Glomerular visceral epithelial cell (primary cell): ENCODE data around the gene ABCF1.
A peak's percentile ranks its signal among the peaks of the same experiment; 100 is the strongest.
"Not testable (repeated sequence)": the region's sequence is repeated elsewhere in the genome, so short reads cannot be mapped to it uniquely, and the experiment has no call there.

Experiments
- DNase-seq: peaks from one replicate; pipeline ENCODE4 v3.0.0-alpha.2; 2016; ENCODE audit errors: extremely low spot score

ABCF1 gene

DNA sequence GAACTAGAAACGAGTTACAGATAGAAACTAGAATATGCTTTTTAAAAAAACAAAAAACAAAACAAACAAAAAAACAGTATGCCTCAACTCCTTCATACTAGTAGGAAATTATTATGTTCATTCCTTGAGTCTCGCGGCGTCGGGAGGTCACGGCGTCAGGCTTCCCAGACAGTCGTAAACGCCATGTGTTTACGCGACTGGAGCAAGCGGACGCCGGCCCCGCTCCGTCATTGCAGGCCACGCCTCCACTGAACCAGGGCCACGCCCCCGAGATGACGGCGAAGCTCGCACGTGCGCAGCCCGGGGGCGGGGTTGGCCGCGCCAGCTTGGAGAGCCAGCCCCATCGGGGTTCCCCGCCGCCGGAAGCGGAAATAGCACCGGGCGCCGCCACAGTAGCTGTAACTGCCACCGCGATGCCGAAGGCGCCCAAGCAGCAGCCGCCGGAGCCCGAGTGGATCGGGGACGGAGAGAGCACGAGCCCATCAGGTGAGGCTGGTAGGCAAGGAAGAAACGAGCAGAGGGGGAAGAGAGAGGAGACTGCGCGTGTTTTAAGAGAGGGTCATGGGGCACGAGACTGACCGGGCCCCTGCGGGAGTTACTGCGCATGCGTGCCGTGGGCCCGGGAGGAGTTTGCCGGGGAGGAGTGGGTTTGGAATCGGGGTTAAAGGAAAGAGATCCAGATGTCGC, at the start of gene ABCF1:
Gene ABCF1 (plus strand): TSS at position 368 of the 687 bp plus-strand sequence. CDS start 46 bp downstream, at position 414.
- DNase-seq, result peak; percentile 97

DNA sequence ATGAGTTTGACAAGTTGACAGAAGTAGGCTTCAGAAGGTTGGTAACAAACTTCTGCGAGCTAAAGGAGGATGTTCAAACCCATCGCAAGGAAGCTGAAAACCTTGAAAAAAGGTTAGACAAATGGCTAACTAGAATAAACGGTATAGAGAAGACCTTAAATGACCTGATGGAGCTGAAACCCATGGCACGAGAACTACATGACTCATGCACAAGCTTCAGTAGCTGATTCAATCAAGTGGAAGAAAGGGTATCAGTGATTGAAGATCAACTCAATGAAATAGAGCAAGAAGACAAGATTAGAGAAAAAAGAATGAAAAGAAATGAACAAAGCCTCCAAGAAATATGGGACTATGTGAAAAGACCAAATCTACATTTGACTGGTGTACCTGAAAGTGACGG, 49.3 kb upstream of the ABCF1 start:
- peak; percentile 51 for DNase-seq

DNA sequence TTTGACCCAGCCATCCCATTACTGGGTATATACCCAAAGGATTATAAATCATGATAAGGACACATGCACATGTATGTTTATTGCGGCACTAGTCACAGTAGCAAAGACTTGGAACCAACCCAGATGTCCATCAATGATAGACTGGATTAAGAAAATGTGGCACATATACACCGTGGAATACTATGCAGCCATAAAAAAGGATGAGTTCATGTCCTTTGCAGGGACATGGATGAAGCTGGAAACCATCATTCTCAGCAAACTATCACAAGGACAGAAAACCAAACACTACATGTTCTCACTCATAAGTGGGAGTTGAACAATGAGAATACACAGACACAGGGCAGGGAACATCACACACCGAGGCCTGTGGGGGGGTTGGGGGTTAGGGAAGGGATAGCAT, 44.8 kb upstream of the ABCF1 start:
- DNase-seq, result not testable (repeated sequence)

DNA sequence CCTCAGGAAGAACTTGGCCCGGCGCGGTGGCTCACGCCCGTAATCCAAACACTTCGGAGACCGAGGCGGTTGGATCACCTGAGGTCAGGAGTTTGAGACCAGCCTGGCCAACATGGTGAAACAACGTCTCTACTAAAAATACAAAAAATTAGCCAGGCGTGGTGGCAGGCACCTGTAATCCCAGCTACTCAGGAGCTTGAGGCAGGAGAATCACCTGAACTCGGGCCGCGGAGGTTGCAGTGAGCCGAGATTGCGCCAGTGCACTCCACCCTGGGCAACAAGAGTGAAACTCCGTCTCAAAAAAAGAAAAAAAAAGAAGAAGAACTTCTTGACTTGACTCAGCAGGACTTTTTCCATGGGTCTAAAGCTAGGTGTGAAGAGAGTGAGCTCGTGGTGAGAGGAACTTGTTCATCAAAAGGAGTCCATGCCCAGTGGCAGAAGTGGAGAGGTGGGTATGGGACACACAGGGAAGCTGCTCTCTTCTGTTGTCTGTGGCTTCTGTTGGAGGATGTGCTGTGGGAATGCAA, 41.8 kb upstream of the ABCF1 start:
- DNase-seq, result not testable (repeated sequence)

DNA sequence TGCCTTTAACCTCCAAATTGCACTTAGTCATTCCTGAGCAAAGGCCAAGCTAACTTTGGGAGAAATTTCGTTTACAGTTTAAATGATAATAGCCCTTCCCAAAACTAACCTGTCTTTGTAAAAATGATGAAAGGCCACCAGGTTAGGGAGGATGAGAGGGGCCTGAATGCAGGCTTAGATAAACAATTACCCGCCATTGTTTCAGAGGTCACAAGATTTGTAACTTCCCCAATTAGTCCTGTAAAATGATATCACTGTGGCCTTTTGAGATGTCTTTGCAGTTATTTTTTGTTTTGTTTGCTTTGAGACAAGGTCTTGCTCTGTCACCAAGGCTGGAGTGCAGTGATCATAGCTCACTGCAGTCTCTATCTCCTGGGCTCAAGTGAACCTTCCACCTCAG, 41.2 kb upstream of the ABCF1 start:
- no peak for DNase-seq

DNA sequence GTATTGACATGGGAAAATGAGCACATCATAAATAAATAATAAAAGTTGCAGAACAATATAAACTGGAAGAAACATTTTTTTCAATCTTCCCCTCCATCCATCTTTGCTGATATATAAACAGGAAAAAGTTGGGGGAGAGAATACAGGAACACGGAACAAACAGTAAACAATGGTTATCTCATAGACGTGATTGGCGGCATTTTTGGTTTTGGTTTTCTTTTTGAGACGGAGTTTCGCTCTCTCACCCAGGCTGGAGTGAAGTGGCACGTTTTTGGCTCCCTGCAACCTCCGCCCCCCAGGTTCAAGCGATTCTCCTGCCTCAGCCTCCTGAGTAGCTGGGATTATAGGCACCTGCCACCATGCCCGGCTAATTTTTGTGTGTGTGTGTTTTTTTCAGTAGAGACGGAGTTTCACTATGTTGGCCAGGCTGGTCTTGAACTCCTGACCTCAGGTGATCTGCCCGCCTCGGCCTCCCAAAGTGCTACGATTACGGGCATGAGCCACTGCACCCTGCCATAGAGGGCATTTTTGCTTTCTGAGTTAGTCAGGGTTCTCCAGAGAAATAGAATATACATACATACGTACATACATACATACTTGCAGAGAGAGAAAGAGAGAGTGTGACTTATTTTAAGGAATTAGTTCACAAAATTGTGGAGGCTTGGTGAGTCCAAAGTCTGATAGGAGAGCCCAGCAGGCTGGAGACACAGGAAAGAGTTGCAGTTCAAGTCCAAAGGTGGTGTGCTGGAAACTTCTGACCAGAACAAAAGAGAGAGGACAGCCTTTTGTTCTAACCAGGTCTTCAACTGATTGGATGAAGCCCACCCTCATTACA, 37.6 kb upstream of the ABCF1 start:
- no peak for DNase-seq

DNA sequence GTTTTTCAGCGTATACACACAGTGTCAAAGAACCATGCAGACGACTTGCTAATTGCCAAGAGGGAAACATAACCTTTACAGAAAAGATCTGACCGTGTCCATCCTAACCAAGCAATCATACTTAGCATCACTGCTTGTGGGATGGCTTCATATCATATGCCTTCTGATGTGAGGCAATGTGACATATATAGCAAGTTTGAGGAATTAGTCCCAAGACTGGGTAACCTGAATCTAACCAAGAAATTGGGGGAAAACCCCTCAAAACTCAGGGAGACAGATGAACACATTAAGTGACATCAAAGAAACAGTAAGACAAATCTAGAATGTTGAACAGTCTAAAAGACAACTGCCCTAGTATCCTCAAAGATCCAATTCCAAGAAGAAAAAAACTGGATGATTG, 33.3 kb upstream of the ABCF1 start:
- DNase-seq, result no peak

DNA sequence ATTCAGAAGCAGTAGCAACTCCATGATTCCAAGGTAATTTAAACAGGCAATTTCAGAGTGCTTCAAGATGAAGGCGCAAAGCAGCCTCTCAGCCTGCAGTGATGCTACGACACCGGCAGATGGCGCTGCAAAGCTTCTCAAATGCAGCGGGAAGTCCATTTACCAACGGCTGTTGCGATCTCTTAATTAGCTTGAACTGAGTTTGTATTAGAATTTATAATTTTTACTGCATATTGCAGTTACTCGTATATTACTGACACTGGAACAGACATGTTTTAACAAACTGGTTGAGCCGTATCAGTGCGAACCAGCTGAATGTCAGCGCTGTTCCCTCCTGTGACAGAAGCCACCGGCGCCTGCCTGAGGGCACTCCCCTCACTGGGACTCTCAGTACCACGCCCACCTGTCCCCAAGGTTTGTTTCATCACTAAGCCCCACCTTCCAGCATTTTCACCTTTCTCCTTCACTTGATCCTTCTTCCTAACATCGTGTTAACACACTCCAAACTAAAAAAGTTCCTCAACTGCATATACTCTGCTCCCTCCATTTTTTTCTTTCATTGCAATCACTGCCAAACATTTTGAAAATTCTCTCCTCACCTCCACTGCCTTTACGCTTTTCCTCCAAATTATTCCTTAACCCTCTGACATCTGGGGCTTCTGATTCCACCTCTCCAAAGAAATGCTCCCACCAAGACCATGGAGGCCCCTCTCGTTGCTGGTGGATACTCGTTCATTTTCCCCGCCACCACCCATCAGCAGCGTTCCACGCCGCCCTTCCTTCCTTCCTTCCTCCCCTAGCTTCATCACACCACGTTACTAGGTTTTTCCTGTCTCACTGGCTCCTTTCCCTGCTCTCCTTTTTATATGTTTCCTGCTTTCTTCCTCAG, 29.5 kb upstream of the ABCF1 start:
- peak; percentile 77 for DNase-seq

DNA sequence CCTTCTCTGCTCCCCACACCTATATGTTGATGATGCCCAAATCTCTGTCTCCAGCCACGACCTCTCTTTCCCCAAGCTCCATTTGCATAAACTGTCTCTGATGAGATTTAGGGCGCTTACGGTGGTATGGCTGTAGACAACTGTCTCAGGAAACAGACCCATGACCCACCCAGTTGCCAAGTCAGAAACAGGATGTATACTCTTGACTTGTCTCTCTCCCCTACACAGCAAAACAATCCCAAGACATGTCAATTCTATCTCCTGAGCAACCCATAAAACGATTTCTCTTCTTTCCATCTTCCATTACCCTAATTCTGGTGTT, 28.9 kb upstream of the ABCF1 start:
- DNase-seq, result no peak

DNA sequence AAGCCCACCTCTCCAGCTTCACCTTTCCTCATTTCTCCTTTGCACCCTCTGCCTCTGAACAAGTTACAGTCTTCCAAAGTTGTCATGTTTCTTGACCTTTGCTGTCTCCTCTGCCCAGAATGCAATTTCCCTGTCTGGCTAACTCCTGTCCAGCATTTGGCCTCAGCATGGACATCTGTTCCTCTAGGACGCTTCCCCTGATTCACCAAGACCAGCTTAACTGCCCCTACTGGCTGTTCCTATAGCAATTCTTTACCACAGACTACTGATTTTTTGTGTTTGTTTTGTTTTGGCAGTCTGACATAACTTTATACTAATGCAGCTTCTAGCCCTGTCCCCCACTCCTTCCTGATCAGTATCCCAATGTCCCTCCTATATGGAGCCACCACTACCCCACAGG, 28.3 kb upstream of the ABCF1 start:
- DNase-seq, result no peak

DNA sequence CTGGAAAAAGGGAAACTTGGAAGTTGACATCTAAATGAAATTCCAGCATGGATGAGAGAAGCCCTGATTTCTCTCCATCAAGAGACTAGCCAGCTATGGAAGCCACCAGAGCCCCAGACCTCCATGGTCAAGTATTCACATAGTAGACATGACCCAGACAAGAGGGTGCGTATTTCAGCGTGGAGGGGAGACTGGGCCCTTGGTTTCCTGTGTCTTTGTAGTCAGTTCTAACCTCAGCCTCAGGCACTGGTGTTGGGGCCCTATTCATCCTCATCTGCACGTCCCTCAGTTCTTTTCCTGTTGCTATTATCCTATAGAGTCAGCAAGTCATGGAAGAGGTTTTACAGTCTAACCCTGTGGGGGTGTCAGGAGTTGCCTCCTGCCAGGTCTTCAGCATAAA, 27.4 kb upstream of the ABCF1 start:
- DNase-seq, result no peak

DNA sequence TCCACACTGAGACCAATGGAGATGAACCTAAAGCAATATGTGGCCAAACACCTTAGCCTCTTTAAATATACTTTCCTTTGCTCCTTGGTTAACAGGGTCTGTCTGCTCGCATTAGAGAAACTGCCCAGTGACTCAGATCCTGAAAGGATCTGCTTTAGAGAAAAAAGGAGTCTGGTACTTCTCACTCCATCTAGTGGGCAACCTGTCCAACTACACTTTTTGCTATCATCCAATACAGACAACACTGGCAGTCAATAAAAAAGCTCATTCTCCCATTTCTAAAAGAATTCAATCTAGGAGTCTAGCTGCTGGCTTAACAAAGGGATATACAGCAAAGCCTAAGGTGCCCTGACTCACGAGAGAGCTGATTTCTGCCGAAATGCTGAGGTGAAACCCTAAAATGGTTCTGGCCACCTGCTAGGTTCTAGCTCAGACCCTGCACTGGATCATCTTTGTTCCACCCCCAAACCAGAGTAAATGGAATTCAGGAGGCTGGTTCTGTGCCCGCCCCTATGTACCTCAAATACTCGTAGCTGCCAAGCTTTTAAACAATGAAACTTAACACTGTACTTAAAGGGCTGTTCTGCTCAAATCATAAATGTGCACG, 26.5 kb upstream of the ABCF1 start:
- peak; percentile 66 for DNase-seq

DNA sequence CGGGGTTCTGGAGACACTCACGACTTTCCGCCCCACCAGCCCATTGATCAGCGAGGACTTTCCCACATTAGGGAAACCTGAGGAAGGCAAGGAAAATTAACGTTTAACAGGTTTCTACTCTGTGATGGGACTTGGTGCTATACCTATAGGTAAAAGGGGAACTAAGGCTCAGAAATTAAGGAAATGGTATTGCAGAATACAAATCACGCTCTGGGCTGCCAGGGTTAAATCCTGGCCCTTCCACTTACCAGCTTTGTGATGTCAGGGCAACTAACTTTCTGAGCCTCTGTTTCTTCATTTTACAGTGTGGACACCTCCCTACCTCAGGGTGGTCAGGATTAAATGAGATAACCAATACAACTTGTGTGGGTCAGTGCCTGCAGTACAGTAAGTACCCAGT, 23.8 kb upstream of the ABCF1 start:
- DNase-seq, result no peak

DNA sequence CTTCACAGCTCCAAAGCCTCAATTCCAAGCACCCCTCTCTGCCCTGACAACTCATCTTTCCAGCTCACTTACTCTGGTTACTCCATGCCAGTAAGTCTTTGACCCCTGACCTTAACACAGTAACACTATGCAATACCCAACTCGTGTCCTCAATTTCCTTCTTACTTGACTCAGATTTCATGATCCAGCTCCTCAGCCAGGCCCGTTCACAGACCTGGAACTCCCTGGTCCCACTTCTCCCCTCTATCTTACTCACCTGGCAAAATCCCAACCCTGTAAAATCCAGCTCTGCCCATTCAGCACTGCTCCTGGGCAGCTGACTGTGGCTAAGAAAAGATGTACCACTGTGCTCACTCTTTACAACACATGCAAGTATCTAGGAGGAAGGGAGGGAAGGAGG, 22.9 kb upstream of the ABCF1 start:
- DNase-seq, result no peak

DNA sequence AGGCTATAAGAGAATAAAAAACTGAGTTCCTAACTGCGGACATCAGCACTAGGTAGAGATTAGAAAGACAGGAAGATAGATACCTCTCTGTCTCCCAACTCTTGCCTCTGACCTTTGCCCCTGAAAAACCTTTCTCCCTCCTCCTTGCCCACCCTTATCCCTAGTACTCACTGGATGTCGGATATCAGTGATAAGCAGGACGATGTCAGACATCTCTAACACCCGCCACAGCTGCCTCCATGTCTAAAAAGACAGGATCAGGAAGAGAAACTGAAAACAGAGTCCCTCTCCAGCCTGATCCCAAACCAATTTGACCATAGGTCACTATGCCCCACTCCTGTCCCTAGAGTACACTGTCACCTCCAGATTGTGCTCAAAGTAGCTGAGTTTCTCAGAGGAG, 16.8 kb upstream of the ABCF1 start:
- DNase-seq, result no peak

DNA sequence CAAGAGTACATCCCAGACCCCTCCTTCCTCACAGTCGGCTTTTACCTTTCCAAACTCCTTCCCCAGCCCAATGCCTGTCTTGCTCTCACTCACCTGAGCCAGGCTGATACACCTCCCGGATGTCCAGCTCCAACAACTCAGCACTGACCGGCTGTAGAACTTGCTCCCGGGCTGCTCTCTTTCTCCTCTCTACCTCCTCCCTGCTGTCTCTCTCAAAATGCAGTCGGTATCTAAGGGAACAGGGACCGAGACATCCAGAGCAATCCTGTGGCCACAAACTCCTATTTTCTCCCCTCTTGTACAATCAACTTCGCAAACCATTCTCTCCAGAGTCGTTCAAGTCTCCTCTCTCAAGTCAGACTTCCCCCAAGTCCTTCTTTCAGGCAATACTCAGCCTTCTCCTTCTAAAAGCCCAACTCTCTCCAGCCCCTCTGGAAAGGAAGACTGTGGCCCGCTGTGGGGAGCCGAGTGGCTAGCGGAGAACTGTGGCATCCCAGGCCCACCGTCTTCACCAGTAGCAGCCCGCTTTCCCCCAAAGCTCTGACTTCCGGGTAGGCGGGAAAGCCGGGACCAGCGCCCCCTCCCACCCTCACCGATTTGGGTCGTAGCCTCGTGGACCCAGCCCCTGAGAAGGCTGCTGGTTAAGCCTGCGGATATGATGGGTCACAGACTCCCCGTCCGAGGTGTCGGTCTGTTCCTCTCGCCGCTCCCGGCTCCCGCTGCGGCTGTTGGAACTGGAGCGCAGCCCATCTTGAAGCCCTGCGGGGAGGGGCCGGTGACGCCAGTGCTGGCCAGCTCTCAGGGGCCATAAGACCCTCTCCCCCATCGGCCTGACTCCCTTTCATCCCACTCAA, 16.1 kb upstream of the ABCF1 start:
- peak; percentile 30 for DNase-seq

DNA sequence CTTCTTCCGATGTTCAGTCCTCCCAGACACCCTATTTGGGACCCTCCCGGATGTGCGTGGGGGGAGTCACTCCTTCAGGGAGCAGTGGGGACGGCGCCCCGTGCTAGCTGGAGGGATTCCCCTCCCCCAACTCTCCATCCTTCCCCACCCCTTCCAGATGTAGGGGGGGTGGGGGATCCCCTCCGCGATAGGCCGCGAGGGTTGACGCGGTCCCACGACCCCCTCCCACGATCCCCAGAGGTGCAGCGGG, 15.5 kb upstream of the ABCF1 start:
- no peak for DNase-seq

DNA sequence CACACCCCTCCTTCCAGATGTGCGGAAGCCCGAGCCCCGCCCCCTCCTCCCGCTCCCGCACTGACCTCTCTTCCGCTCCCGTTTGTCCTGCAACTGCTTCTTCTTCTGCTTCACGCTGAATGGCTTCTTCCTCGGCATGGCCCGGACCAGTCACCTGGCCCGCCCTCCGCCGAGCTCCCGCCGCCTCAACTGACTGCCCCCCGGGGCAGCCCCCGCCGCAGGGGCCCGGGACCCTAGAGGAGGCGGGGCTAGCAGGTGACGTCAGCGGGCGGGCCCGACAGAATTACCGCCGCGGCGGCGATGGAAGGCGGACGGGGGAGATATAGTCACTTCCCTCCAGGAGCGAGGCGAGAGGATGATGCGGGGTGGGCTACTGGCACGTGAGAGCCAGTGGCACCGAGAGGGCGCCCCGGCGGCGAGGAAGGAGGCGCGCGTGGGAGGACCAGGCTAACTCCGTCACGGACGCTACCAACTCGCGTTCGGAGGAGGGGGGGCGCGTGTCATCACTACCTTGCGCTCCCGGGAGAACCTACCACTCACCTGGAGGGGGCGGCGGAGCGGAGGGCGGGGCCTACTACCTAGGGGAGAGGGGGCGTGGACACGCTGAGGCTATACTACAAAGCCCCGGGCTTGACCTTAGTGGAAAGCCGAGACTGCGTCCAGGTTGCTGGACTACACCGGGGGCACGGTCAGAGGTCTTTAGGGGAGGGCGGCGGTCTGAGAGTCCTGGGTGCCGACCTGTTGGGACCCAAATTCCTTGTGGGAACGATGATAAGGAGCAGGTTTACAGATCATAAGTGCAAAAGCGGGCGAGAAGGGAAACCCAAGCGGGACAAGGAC, 15.0 kb upstream of the ABCF1 start, which contains the start of gene GNL1:
Gene GNL1 (minus strand): TSS at position 424 of the 840 bp plus-strand sequence. CDS start 286 bp downstream, at position 138.
- DNase-seq, result peak; percentile 95

DNA sequence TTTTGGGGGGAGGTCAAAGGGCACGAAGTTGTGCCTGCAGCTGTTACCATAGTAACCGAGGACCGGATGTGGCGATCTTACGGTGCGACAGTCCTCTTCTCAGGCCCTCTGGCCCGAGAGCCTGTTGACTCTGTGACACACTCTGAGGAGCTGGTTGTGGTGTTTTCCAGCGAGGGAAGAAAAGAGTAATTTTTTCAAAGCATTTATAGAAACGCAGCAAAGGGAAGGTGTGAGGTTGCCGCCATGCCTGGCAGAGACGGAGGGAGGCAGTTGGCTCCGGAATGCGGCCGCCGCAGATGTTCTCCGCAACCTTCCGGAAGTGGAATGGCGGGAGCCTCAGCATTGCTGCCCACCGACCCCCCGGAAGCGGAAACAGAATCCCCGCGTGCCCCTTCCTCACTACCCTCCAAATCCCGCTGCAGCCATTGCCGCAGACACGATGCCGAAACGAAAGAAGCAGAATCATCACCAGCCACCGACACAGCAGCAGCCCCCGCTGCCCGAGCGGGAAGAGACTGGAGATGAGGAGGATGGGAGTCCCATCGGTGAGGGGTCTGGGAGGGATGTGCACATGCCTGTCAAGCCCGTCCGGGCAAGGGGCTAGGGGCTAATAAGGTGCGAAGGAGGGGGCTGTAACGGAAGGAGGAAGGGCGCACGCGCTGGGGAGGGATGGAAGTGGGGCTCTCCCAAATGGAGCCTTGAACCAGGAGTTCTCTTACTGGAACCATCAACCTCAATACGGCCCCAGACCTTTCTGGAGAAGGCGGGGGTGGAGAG, 14.1 kb upstream of the ABCF1 start, which contains the start of gene PRR3:
Gene PRR3 (plus strand): TSS at position 390 of the 777 bp plus-strand sequence. CDS start 50 bp downstream, at position 440.
- DNase-seq, result peak; percentile 87
